Activated naive CD4-positive, alpha-beta T cell treated with anti-CD3 and anti-CD28 coated beads, Interleukin-2, amount 50 U/mL, for 24 hours (primary cell): ENCODE results near the gene SLC7A5.

Source experiments
- H3K27ac Mint-ChIP-seq: one replicate; pipeline ENCODE4 v1.8.0; 2021; ENCODE audit warnings: mild to moderate bottlenecking, mixed read lengths
- H3K27me3 Mint-ChIP-seq: one replicate; pipeline ENCODE4 v1.8.0; 2021; ENCODE audit warnings: mixed read lengths
- H3K36me3 Mint-ChIP-seq: one replicate; pipeline ENCODE4 v1.8.0; 2021; ENCODE audit warnings: mixed read lengths
- H3K4me1 Mint-ChIP-seq: one replicate; pipeline ENCODE4 v1.8.0; 2021; ENCODE audit warnings: mixed read lengths
- H3K4me3 Mint-ChIP-seq: one replicate; pipeline ENCODE4 v1.8.0; 2021; ENCODE audit warnings: mild to moderate bottlenecking, mixed read lengths
- H3K9me3 Mint-ChIP-seq: one replicate; pipeline ENCODE4 v1.8.0; 2021; ENCODE audit warnings: mixed read lengths

The SLC7A5 gene

GRCh38 chr16:87845807-87846619, 23.3 kb downstream of the SLC7A5 start:
- peak overlapping the region; percentile 12 for H3K27ac Mint-ChIP-seq
- H3K9me3 Mint-ChIP-seq, result no peaks in the 10 kb centered on the region
- no peak overlapping the region for H3K4me3 Mint-ChIP-seq
- H3K4me1 Mint-ChIP-seq, result peaks cover 20% of the 10 kb centered on the region
- H3K36me3 Mint-ChIP-seq, result peaks cover 6% of the 10 kb centered on the region
- no peaks in the 10 kb centered on the region for H3K27me3 Mint-ChIP-seq

GRCh38 chr16:87845213-87845612, 24.1 kb downstream of the SLC7A5 start:
- Mint-ChIP-seq H3K27me3 (no peaks in the 10 kb centered on the region), H3K27ac (peak overlapping the region; percentile 41), H3K36me3 (peaks cover 6% of the 10 kb centered on the region), H3K4me3 (no peak overlapping the region), H3K4me1 (peaks cover 18% of the 10 kb centered on the region), H3K9me3 (no peaks in the 10 kb centered on the region)

DNA sequence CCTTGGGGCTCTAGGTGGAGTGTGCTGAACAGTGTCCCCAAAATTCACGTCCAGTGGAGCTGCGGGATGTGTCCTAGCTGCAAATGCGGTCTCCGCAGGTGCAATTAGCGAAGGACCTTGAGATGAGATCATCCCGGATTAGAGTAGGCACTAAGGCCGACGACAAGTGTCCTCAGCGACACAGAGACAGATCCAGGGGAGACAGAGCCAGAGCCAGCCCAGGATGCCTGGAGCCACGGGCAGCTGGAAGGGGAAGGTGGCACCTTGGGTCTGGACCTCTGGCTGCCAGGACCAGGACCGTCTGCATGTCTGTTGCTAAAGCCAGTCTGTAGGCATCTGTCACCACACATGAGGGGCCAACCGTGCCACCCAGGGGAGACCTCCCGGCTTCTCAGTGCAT, 24.5 kb downstream of the SLC7A5 start:
- peak overlapping the region; percentile 39 for H3K4me3 Mint-ChIP-seq
- H3K9me3 Mint-ChIP-seq, result no peaks in the 10 kb centered on the region
- peak overlapping the region; percentile 41 for H3K27ac Mint-ChIP-seq
- H3K27me3 Mint-ChIP-seq, result no peaks in the 10 kb centered on the region
- peaks cover 6% of the 10 kb centered on the region for H3K36me3 Mint-ChIP-seq
- peaks cover 18% of the 10 kb centered on the region for H3K4me1 Mint-ChIP-seq

DNA sequence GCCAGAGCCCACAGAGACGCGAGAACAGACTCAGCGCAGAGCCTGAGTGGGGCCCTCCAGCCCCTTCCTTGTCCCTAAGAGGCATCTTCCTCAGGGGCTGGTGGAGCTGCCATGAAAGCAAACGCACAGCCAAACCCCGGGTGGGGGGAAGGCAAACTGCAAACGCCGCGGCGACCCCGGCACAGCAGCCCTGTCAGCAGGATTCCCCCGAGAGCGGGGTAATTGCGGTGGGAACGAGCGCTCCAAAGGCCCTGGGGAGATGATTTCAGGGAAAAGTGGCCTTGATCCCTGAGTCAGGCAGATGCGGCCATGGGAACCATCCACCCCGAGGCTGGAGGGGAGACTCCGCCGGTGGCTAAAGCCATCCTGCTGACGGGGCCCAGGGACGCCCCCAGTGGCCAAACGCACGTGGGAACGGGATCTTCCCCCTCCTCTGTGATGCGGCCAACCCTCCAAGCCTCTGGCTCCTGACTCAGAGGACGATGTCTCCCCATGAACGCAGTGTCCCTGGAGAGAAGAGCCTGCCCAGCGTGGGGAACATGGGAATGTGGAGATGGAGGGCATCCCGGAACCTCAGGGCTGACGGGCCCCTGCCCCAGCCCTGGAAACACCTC, 25.1 kb downstream of the SLC7A5 start:
- Mint-ChIP-seq H3K4me1 (peaks cover 18% of the 10 kb centered on the region), H3K9me3 (no peaks in the 10 kb centered on the region), H3K27ac (no peak overlapping the region), H3K36me3 (peaks cover 6% of the 10 kb centered on the region), H3K4me3 (peak overlapping the region; percentile 39), H3K27me3 (no peaks in the 10 kb centered on the region)

GRCh38 chr16:87843678-87844105, 25.6 kb downstream of the SLC7A5 start:
- Mint-ChIP-seq H3K4me3 (no peak overlapping the region), H3K27ac (peak overlapping the region; percentile 12), H3K36me3 (peaks cover 4% of the 10 kb centered on the region), H3K27me3 (no peaks in the 10 kb centered on the region), H3K4me1 (peaks cover 18% of the 10 kb centered on the region), H3K9me3 (no peaks in the 10 kb centered on the region)

DNA sequence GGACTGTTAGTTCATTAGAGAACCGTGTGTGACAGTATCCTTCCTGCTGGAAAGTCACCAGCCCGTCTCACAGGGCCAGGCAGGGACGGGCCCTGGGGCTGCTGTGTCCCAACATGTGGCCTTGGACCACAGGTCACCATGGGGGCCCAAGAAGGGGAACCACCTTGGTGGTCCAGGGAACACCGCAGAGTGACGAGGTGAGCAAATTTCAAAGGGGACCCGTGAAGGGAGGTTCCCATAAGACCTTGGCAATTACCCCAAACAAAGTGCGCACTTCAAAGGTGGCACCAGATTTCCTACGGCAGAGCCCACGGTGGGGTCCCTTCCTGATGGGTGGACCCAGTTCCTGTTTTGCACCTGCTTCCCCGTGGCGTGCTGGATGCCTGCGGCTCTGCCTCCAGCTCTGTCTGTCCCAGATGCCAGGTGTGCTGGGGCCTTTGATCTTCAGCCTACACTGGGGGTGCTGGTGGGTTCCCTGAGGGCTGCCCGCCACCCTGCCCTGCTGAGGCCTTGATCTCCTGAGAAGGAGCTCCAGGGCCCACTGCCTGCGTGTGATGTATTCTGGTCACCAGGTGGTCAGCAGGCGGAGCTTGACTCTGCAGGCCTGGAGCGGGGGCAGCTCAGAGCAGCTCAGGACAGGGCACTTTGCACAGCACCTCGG, 27.0 kb downstream of the SLC7A5 start:
- Mint-ChIP-seq H3K27ac (peak overlapping the region; percentile 41), H3K36me3 (peaks cover 4% of the 10 kb centered on the region), H3K4me1 (peaks cover 18% of the 10 kb centered on the region), H3K9me3 (no peaks in the 10 kb centered on the region), H3K27me3 (no peaks in the 10 kb centered on the region), H3K4me3 (peak overlapping the region; percentile 23)

DNA sequence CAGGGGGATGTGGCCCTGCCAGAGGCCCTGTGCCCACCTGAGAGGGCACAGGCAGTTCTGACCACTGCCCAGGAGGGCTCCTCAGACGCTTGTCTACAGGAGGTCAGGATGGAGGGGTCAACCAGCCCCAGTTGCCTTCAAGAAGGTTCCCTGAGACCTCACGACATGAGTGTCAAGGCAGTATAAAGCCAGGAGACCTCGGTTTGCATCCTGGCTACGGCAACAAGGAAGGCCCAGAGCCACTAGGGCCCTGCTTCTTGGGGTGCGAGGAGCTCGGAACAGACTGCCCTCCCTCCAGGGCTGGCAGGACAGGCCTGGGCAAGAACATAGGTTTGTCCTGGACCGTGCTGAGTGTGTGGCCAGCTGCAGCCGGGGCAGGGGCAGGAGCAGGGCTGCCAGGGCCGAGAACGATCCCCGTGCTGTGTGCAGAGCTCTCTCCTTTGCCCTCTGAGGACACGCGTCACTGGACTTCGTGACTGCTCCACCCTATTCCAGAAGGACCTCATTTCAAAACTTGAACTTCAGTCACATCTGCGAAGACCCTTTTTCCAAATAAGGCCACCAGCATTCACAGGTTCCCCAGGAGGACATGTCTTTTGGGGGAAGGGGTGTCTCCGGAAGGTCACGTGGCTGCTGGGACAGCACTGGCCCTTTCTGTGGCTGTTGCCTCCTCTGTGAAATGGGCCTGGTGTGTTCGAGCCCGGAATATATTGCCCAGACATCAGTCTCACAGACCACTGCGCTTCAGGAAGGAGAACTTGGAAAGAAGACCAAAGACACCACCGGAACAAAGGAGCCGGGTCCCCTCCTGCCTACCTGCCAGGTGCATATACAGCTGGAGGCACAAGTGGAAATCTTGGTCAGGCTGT, 27.7 kb downstream of the SLC7A5 start:
- Mint-ChIP-seq H3K36me3 (peaks cover 4% of the 10 kb centered on the region), H3K27ac (peak overlapping the region; percentile 80)

DNA sequence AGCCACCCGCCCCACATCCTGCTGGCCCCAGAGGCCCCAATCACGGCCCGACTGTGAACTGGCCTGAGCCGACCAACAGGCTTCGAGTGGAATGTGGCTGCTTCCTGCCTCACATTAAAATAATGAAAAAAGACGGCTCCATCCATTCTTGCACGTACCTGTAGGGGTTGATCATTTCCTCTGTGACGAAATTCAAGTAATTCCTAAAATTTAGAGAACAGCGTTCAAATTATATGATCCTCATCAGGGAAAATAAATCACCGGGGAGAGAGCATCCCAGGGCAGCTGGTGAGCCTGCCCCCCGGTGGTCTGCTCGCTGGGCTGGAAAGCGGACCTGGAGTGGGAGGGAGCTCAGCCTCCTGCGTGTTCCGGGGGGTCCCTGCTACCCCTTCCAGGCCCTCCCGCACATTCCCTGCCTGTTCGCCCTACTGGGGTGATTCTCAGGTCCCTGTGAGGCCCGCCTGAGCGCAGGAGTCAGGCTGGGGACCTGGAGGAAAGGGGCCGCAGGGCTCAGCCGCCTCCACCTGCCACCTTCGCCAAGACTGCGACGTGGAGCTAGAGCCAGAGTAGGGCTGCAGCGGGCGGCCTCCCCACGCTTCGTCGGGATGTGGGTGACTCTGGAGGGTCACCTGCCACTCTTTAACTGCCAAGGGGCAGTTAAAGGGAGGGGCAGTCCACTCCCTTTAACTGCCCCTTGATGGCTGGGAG, 28.9 kb downstream of the SLC7A5 start:
- Mint-ChIP-seq H3K9me3 (no peaks in the 10 kb centered on the region), H3K4me1 (peaks cover 18% of the 10 kb centered on the region), H3K27ac (peak overlapping the region; percentile 65), H3K27me3 (no peaks in the 10 kb centered on the region), H3K36me3 (peaks cover 5% of the 10 kb centered on the region), H3K4me3 (no peak overlapping the region)

More for the DNA sequence above, 27.7 kb downstream of the SLC7A5 start:
- no peak overlapping the region for H3K4me3 Mint-ChIP-seq
- no peaks in the 10 kb centered on the region for H3K27me3 Mint-ChIP-seq
- H3K9me3 Mint-ChIP-seq, result no peaks in the 10 kb centered on the region
- H3K4me1 Mint-ChIP-seq, result peaks cover 18% of the 10 kb centered on the region

- H3K27me3 Mint-ChIP-seq, result no peaks in the 10 kb centered on the region
- peaks cover 15% of the 10 kb centered on the region for H3K4me1 Mint-ChIP-seq
- peak overlapping the region; percentile 65 for H3K27ac Mint-ChIP-seq
- H3K9me3 Mint-ChIP-seq, result no peaks in the 10 kb centered on the region
- H3K4me3 Mint-ChIP-seq, result no peak overlapping the region
- H3K36me3 Mint-ChIP-seq, result peaks cover 4% of the 10 kb centered on the region
Measured at GRCh38 chr16:87839542-87840270, 29.6 kb downstream of the SLC7A5 start.

DNA sequence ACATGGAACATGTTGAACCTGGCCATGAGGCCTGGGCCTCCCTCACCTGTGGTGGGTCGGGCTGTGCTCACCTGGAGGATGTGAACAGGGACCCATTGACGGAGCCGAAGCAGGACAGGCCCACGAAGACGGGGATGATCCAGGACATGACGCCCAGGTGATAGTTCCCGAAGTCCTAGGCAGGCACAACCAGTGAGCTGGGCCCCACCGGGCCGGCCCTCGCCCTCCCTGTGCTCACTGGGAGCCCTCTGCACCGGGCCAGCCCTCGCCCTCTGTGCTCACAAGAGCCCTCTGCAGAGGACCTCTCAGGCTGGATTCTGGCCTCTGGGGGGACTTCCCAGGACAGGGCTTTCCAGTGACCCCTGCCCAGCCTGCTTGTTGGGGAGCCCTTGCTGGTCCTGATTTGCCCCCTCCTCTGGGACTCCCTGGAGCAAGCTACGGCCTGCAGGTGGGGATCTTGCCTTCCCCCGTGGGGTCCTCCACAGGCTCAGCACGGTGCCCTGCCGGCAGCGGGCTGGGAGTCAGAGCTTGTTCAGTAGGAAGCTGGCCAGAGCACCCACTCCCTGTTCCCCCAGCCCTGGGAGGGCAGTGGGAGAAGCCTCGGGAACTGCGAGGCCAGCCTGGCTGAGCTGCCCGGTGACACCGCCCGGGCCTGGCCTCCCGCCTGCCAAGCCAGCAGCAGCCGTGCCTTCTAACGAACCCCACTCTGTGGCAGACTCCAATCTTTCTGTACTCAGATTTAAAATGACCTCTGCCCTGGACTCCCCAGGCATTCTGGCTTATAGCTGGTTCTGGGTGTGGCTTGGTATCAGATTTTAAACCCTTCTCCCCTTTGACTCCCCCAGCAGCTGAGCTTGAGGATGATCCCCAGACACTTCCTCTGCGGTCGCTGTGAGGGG, 30.4 kb downstream of the SLC7A5 start:
- Mint-ChIP-seq H3K9me3 (no peaks in the 10 kb centered on the region), H3K27me3 (no peaks in the 10 kb centered on the region), H3K4me1 (peaks cover 13% of the 10 kb centered on the region), H3K4me3 (no peak overlapping the region), H3K36me3 (peaks cover 3% of the 10 kb centered on the region), H3K27ac (no peak overlapping the region)

DNA sequence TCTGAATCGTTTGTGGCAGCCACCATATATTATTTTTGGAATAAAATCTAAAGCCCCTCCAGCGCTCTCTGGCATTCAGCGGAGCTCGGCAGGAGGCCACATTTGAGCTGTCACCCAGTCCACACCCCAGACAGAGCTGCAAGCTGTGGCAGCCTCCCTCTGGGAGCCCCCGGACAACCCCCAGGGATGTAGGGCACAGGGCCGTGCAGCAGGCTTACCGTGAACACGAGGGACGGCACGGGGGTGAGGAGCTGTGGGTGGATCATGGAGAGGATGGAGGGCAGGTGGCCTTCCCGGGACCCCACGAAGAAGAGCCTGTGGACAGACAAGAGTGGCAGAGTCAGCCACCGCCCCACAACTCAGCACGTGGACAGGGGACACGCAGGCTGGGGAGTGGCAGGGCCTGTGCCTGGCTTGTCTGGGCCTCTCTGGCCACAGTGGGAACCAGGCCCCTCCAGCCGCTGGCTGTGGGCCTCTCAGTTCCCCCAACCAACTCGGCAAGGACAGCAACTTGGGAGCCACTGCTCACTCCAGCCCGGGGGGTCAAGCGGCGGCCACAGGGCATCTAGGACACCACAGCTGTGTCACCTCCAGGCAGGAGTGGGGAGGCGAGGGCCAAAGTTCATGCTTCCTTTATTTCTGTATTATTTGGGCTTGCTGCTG, 31.5 kb downstream of the SLC7A5 start:
- H3K4me1 Mint-ChIP-seq, result peaks cover 3% of the 10 kb centered on the region
- no peaks in the 10 kb centered on the region for H3K27me3 Mint-ChIP-seq
- H3K4me3 Mint-ChIP-seq, result no peak overlapping the region
- H3K36me3 Mint-ChIP-seq, result peaks cover 2% of the 10 kb centered on the region
- peak overlapping the region; percentile 88 for H3K27ac Mint-ChIP-seq
- no peaks in the 10 kb centered on the region for H3K9me3 Mint-ChIP-seq

- H3K36me3 Mint-ChIP-seq, result peaks cover 2% of the 10 kb centered on the region
- H3K4me1 Mint-ChIP-seq, result no peaks in the 10 kb centered on the region
- H3K4me3 Mint-ChIP-seq, result no peak overlapping the region
- no peaks in the 10 kb centered on the region for H3K9me3 Mint-ChIP-seq
- no peaks in the 10 kb centered on the region for H3K27me3 Mint-ChIP-seq
- H3K27ac Mint-ChIP-seq, result peak overlapping the region; percentile 8
Measured at GRCh38 chr16:87836844-87837581, 32.3 kb downstream of the SLC7A5 start.
